GM19467 (cell line): Measurements from ENCODE around the gene NLRC5.
"Not testable (repeated sequence)": the region's sequence is repeated elsewhere in the genome, so short reads cannot be mapped to it uniquely, and the experiment has no call there.

Experiments used
- ATAC-seq: cut with Tn5 transposase; IDR thresholded peaks from one replicate; pipeline ENCODE4 v1.9.1; 2021; ENCODE audit warnings: mild to moderate bottlenecking, moderate library complexity; ENCODE audit not compliant: unreplicated experiment

Gene NLRC5

DNA sequence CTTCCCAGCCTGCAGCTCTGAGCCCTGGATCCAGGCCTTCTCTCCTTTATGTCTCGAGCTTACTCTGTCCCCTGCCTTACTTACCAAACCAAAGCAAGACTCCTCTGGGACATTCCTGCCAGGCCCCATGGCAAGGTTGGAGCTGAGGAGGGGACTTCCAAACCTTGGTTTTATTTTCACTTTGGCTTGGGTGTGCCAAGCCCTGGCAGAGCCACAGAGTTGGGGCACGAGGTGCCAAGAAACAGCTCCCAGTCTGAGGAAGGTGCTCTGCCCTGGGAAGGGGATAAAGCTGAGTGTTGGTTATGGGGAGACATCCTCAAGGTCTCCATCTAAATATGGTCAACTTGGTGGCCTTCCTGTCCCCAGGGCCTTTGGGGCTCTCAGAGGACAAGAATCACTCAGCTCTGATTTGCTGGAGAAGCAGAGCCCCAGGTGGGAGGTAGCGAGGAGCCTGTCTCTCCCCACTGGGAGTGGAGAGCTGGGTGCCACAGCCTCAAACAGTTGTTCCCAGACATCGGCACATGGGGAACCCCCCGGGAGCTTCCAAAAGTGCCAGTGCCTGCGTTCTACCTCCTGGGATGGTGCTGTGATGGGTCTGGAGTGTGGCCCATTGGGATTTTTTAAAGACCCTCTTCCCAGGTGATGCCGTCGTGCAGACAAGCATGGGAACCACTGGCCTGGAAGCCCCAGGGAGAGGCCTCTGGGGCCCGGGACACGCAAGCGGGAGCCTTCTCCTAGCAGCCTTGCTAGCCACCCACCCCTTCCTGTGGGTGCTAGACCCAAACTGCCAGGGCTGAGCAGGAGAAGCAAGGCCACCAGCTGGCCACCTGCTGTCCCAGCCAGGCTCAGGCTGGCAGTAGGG is 10.3 kb downstream of the NLRC5 start:
- ATAC-seq = no peak

DNA sequence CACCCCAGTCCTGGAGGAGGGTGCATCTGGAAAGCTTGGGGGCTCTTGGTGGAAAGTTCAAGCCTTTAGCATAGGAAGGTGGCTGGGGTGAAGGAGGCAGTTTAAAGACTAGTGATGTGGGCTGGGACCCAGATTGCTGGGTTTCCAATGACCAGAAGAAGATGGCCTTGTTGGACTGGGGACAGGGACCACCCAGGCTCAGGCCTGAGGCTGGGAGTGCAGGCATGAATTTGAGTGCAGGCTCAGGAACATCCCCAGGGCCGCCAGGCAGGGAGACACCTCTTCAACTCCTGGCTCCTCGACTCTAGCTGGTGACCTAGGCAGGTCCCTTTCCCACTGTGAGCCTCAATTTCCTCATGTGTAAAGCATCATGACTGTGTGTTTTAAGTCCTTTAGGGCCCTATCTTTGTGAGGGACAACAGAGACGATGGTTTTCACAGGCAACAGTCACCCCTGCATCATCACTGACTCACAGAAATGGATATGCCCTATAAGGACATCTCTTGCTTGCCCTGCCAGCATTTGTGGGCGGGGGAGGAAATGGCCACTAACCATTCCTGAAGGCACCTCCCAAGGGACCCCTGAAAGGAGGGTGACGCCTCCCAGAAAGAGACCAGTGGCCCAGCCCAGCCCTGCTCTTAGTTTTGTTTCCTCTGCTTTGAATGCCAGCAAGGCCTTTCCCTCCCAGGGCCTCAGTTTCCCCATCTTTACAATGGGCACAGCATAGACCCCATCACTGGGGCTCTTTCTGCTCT is 11.1 kb downstream of the NLRC5 start:
- no peak for ATAC-seq

- ATAC-seq = no peak
These were observed 11.8 kb downstream of the NLRC5 start for GRCh38 chr16:57001026-57001679.

DNA sequence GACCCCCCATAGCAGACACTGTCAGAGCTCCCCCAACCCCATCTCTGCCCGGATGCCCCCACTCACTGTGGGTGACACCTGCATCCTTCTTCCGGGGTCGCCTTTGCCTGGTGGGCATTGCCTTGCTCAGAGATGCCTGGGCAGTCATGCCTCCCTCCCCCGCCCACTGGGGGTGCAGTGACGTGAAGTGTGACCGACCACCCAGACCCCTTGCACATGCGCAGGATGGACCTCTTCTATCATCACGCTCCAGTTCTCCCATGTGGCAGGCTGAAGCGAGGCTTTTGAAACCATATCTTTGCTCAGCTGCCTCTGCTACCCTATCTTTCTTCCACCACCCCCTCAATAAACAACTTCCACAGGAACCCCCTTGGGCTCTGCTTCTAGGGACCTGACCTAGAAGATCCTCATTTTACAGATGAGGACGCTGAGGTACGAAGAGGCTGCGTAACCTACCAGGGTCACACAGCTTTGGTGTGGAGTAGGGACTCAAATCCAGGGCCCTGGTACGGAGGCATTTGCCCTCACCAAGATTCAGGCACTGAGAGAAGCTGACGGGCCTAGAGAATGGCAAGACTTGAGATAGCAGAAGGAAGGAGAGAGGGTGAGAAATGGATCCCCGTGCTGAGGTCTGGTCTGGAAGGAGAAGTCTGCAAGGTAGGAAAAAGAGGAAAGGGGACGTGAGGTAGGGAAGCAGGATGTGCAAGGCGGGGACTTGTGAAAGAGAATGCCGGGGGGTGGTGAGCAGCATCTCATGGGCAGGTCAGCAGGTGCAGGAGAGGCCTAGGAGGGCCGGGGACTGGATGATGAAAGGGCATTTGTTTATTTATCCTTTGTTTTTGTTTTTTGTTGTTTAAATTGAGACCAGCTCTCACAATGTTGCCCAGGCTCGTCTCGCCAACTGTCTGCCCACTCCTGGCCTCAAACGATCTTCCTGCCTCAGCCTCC is 14.4 kb downstream of the NLRC5 start:
- ATAC-seq = no peak

DNA sequence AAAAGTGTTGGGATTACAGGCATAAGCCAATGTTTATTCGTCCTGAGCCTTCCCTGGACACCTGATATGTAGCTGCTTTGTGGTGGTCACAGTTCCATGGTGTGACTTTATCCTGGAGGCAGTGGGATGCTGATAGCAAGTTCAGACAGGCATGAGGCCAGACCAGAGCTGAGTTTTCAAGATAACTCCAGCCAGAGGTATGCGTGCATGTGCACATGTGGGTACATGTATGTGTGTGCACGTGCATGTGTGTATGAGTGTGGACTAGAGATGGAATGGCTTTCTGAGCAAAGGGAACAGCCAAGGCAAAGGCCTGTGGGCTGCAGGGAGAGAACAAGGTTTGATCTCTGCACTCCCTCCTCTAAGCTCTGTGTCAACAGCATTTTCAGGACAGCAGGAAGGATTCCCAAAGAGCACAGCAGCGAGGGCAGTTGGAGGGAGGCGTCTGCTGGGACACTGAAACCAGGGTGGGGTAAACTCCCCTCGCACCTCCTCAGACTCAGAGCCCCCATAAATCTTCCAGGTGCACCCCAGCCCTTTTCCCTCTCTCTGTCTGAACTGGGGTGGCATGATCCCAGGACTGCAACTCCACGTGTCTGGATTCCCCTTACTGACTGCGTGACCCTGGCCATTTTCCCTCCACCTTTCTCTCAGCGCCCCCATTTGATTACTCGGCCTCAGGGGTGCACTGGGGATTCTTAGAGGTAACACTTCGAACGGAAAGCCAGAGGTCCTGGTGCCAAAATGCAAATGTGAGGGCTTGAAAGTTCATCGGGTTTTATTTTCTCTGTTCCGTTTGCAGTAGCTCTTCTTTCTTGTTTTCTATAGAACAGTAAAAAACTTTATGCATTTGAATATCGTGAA is 15.3 kb downstream of the NLRC5 start:
- ATAC-seq = no peak

- not testable (repeated sequence) for ATAC-seq
These were observed 16.2 kb downstream of the NLRC5 start for GRCh38 chr16:57005597-57005996.

- no peak for ATAC-seq
These were observed 17.7 kb downstream of the NLRC5 start for GRCh38 chr16:57007050-57007449.

DNA sequence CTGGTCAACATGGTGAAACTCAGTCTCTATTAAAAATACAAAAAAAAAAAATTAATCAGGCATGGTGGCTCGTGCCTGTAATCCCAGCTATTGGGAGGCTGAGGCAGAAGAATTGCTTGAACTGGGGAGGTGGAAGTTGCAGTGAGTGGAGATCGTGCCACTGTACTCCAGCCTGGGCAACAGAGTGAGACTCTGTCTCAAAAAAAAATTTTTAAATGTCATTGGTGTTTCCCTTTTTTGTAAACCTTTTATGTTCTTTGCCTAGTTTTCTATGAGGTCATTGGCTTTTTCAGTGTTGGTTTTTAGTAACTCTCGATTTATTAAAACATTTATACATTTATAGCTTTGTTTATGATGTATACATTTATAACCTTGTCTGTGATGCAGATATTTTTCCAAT is 18.2 kb downstream of the NLRC5 start:
- no peak for ATAC-seq

DNA sequence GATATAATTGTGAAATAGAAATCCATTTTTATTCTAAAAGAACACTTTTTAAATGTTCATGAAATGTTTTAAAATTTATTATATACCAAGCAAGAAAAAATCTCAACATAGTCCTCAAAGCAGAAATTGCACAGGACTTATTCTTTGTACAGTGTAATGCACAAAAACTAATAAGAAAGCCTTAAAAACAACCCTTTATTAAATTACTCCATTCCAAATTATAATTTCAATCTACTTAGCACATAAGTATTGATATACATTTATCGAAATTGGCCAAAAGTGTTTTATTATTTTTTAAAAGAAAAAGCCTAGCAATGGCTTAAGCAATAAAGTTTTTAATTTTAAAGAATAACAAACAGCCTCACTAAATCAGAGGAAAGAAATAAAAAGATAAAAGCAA is 19.1 kb downstream of the NLRC5 start:
- no peak for ATAC-seq

DNA sequence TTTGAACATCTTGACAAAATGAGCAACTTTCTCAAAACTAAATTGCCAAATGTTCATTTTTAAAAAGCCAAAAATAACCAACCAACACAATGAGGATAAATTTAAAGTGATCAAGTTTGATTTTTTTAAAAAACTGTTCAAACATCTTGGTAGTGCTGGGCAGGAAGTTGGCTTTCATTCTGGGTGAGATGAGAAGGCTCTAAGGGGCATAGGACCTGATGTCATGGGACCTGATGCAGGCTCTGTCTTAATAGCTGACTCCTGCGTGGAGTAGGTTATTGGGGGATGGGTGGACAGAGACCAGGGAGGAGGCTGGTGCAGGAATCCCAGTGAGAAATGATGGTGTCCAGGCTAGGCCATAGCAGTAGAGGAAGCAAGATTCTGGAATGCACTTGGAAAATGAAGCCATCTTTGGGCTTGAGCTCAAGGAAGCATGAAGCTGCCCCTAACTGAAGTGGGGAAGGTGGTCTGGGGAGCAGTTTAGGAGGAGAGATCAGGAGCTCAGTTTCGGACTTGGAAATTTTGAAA is 20.4 kb downstream of the NLRC5 start:
- no peak for ATAC-seq

DNA sequence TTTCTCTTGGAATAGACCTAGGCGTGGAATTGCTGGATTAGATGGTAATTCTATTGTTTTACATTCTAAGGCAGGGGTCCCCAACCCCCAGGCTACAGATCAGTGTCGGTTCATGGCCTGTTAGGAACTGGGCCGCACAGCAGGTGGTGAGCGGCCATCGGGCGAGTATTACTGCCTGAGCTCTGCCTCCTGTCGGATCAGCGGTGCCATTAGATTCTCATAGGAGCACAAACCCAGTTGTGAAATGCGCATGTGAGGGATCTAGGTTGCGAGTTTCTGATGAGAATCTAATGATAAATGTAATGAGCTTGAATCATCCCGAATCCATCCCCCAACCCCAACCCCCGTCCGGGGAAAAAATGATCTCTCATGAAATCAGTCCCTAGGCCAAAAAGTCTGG is 23.0 kb downstream of the NLRC5 start:
- no peak for ATAC-seq

DNA sequence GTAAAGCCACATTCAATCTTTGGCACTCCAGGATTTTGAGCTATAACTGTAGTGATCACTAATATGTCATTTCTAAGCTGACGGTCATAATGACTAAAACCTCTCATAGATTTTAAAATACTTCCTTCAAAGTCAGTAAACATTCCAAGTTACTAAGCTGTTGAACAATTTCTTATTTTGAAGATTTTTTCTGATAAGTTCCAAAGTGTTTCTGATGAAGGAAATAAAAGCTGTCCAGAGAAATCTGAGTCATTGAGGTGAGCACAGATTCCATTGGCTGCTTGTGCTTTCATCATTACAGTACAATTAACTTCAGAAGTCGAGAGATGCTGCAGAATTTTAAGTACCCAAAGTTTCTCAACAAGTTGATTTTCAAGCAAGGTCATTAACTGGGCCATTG is 23.9 kb downstream of the NLRC5 start:
- ATAC-seq = no peak

DNA sequence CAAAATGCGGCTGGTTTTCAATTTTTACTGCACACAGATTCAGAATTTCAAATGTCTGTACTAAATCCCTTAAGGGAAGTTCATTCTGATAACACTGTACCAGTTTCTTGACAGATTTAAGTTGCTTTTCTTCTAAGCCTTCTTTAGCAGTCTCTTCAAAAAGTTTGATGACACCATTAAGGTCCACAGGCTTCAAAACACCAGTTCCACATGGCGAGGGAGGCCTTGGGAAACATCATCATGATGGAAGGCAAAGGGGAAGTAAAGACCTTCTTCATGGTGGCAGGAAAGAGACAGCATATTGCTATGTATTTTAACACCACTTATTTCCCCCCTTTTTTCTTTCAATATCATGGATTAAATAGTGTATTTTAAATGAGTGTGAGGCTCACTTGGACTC is 24.5 kb downstream of the NLRC5 start:
- ATAC-seq = no peak

- ATAC-seq = no peak
These were observed 26.9 kb downstream of the NLRC5 start for GRCh38 chr16:57016301-57016700.

- ATAC-seq = no peak
These were observed 27.5 kb downstream of the NLRC5 start for GRCh38 chr16:57016831-57017230.

GRCh38 chr16:57017251-57017650 is 27.9 kb downstream of the NLRC5 start:
- ATAC-seq = no peak

DNA sequence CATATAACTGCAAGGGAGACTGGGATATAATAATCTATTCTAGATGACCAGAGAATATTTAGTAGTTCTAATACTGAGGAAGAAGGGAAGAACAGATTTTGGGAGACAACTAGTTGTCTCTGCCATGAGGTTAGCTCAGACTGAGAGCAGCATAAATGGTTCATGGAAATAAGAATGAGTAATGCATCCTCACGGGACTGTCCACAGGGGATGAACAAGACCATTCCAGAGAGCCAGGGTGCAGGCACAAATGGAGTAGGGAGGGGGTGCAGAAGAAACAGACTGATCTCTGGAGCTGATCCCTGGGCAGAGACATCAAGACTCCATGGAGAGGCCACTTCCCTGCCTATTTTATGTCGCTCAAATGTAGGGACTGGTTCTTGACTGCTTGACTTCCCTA is 30.4 kb downstream of the NLRC5 start:
- no peak for ATAC-seq

DNA sequence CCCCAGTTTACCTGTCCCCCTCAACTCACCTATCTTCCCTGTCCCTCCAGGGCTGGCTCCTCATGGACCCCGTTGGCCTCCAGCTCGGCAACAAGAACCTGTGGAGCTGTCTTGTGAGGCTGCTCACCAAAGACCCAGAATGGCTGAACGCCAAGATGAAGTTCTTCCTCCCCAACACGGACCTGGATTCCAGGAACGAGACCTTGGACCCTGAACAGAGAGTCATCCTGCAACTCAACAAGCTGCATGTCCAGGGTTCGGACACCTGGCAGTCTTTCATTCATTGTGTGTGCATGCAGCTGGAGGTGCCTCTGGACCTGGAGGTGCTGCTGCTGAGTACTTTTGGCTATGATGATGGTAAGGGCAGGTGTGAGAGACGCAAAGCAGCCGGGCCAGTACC is 31.3 kb downstream of the NLRC5 start:
- ATAC-seq = no peak

DNA sequence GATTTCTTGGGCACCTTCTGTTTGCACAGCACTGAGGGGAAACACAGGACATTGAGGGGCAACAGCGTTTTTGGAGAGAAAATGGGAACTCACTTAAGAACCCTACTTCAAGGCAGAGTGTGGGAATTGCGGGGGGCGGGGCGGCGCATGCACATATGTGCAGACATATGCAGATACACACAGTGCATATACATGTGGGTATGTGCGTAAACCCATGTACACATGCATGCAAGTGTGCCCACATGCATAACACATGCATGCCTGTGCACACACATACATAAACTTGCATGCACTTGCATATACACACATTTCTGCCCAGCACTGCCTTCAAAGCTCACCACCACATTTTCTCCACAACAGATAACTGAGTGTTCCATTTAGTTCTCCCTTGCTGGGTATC is 32.4 kb downstream of the NLRC5 start:
- ATAC-seq = no peak
